ENCODE results near the gene ALLC.
A peak's percentile ranks its signal among the peaks of the same experiment; 100 is the strongest.

Gene ALLC

GRCh38 chr2:3679180-3679579 is 21.2 kb downstream of the ALLC start:
- no peak for DNase-seq (ENCODE audit: low spot score)

- no peak for DNase-seq (ENCODE audit: low spot score)
Measured at GRCh38 chr2:3679616-3680393, 21.8 kb downstream of the ALLC start.

- no peak for DNase-seq (ENCODE audit: low spot score)
Measured at GRCh38 chr2:3680548-3681345, 22.7 kb downstream of the ALLC start.

GRCh38 chr2:3681625-3682024 is 23.6 kb downstream of the ALLC start:
- DNase-seq (ENCODE audit: low spot score) = no peak

GRCh38 chr2:3682811-3683210 is 24.8 kb downstream of the ALLC start:
- DNase-seq (ENCODE audit: low spot score) = no peak

GRCh38 chr2:3683748-3684454 is 25.9 kb downstream of the ALLC start:
- no peak for DNase-seq (ENCODE audit: low spot score)

- no peak for DNase-seq (ENCODE audit: low spot score)
Measured at GRCh38 chr2:3689998-3690748, 32.2 kb downstream of the ALLC start.

- DNase-seq (ENCODE audit: low spot score) = no peak
Measured at GRCh38 chr2:3692375-3692774, 34.4 kb downstream of the ALLC start.

GRCh38 chr2:3696545-3696944 is 38.5 kb downstream of the ALLC start:
- no peak for DNase-seq (ENCODE audit: low spot score)

GRCh38 chr2:3701071-3701470 is 43.1 kb downstream of the ALLC start:
- DNase-seq (ENCODE audit: low spot score) = no peak

GRCh38 chr2:3703236-3703756 is 45.3 kb downstream of the ALLC start, which contains the start of gene DCDC2C:
Gene DCDC2C, plus strand, starts transcription at chr2:3703575. Its CDS starts 177 bp downstream, at chr2:3703752.
- no peak for DNase-seq (ENCODE audit: low spot score)

- DNase-seq (ENCODE audit: low spot score) = no peak
Measured at GRCh38 chr2:3703757-3704355, 45.9 kb downstream of the ALLC start.

- no peak for DNase-seq (ENCODE audit: low spot score)
Measured at GRCh38 chr2:3704692-3705091, 46.7 kb downstream of the ALLC start.

GRCh38 chr2:3705782-3706181 is 47.8 kb downstream of the ALLC start:
- no peak for DNase-seq (ENCODE audit: low spot score)

GRCh38 chr2:3706892-3707291 is 48.9 kb downstream of the ALLC start:
- DNase-seq (ENCODE audit: low spot score) = no peak

- peak; percentile 22 for DNase-seq (ENCODE audit: low spot score)
Measured at GRCh38 chr2:3708576-3708975, 50.6 kb downstream of the ALLC start.

- no peak for DNase-seq (ENCODE audit: low spot score)
Measured at GRCh38 chr2:3709225-3709624, 51.2 kb downstream of the ALLC start.

GRCh38 chr2:3712424-3712823 is 54.4 kb downstream of the ALLC start:
- no peak for DNase-seq (ENCODE audit: low spot score)

GRCh38 chr2:3712831-3713503 is 55.0 kb downstream of the ALLC start:
- no peak for DNase-seq (ENCODE audit: low spot score)

- no peak for DNase-seq (ENCODE audit: low spot score)
Measured at GRCh38 chr2:3718679-3719078, 60.7 kb downstream of the ALLC start.

GRCh38 chr2:3725002-3725401 is 67.0 kb downstream of the ALLC start:
- DNase-seq (ENCODE audit: low spot score) = no peak

All from putamen (tissue), 1 donor.